Sciatic nerve (tissue), 2 donors: ENCODE measurements around the gene RNF38. TPM values are rescaled to one million over a fixed set of nuclear protein-coding genes. Genes with fewer than 3 reads are reported as not detected.
"Not testable (repeated sequence)": the region's sequence is repeated elsewhere in the genome, so short reads cannot be mapped to it uniquely, and the experiment has no call there.

Experiments
- ATAC-seq: fragments of 200-7000 bp; cut with Tn5 transposase; one replicate; pipeline ENCODE4 v1.9.1; 2020; ENCODE audit warnings: mild to moderate bottlenecking, moderate library complexity
- DNase-seq: peaks from one replicate; pipeline ENCODE4 v3.0.0-alpha.2; 2020; ENCODE audit warnings: low spot score
- intact Hi-C: fragments of 100-400 bp; cut with DNase I; formaldehyde crosslinking; loops from one replicate; pipeline ENCODE4 v1.14.2; 2022
- total RNA-seq: library from RNA; stranded (reverse); fragmentation: NEBNext Ultra II Directional; extraction: Animal tissue kit (Norgen Biotek cat#: 25700); gene quantifications from one replicate; pipeline ENCODE4 v1.2.1, GENCODE V29; 2021
- donor health status: DM: no; HTN: no; CAD: no.
- donor health status: DM: no; HTN: no; CAD: no.

The RNF38 gene
- total RNA-seq, 1 donor from 2014 or later, result 59.5 TPM

DNA sequence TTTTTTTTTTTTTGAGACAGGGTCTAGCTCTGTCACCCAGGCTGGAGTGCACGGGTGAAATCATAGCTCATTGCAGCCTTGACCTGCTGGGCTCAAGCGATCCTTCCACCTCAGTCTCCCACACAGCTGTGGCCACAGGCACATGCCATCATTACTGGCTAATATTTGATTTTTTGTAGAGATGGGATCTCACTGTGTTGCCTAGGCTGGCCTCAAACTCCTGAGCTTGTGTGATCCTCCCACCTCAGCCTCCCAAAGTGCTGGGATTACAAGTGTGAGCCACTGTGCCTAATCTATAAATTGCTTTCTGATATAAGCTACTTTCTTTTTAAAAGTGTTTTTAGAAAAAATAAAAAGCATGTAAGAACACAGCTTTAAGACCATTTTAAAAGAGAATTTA, 85.3 kb downstream of the RNF38 start:
- ATAC-seq (no peak), DNase-seq (no peak)
- intact Hi-C loops, result no loop called here

DNA sequence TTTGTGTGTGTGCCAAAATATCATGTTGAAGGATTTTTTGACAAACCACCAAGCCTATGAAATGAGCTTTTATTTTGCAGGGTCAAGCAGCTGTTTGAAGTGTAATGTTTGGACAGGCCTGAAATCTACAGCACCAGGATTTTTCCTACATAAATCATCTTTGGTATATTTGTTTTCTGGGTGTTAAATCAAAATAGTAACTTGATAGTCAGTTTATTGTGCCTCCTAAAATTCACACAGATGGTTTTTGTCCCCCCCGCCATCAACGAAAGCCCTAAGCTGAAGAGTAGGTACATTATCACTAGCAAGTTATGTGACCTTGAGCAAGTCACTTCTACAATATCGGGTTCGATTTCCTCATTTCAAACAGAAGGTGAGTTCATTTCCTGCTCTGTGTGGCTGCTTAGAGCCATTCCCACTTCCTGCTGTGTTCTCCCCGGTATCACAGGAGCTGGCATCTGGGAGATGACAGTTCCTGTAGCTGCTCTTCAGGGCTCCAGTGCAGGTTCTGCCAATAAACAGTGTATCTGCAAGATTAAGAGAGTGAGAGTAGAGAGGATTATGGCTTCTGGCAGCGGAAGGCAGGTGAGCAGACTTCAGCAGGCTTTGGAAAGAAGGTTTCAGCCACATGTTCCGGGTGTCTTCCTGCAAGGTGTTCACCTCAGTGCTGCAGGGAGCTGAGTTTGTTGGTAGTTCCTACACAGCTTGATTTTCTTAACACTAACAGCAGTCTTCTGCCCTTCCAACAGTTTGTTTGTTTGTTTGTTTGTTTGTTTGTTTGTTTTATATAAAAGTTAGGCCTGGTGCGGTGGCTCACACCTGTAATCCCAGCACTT, 93.4 kb downstream of the RNF38 start:
- no peak for DNase-seq
- ATAC-seq, result no peak
- intact Hi-C loops, result no loop called here

DNA sequence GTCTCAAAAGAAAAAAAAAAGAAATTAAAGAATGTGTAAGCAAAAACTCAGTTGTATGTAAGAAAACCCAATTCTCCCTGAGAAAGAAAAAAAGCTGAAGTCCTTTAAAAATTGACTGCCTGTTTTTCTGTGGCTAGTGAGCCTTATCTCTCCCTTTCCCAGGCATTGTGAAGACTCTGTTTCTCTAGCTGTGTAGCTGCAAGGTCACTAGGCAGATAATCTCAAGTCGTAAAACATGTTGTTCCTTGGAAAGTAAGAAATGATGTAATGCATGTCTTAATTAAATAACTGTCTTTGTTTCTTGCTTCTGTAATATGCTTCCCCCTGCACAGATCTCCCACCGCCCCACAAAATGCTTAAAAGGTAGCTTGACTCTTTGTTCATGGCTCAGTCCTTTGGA, 95.7 kb downstream of the RNF38 start:
- ATAC-seq, intact Hi-C loops, DNase-seq: not testable (repeated sequence)

DNA sequence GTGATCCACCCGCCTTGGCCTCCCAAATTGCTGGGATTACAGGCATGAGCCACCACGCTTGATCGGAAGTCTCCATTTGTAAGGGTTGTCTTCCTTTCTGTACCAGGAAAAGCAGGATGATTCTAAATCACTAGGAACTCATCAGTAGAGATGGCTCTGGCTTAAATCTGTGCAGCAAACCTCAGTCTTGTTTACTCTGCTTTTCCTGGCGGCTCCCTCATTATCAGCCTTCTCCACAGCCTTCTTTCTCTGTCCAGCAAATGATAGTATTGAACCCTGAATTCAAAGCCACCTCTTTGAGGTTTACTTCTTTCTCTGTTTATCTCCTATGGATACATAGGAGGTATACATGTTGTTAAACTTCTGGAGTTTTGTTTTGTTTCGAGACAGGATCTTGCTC, 98.8 kb downstream of the RNF38 start:
- DNase-seq, result no peak
- intact Hi-C loops, result no loop called here
- no peak for ATAC-seq

DNA sequence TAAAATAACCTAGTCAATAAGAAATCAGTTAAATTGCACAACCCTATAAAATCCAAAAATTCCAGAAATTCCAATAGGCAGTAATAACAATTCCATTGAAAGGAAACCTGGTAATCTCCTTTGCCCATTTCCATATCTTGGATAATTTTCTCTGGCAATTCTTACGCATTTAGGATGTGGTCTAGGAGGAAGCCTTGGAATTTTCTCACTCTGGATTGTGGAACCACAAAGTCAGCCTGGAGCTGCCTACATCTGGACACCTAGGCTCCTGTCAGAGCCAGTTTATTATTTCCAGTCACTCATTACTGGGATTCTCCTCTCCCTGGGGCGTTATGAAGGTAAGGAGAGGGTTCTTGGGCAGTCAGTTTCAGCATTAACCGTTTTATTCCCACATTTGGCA, 101.5 kb downstream of the RNF38 start:
- ATAC-seq (no peak), DNase-seq (no peak)
- intact Hi-C loops, result no loop called here

DNA sequence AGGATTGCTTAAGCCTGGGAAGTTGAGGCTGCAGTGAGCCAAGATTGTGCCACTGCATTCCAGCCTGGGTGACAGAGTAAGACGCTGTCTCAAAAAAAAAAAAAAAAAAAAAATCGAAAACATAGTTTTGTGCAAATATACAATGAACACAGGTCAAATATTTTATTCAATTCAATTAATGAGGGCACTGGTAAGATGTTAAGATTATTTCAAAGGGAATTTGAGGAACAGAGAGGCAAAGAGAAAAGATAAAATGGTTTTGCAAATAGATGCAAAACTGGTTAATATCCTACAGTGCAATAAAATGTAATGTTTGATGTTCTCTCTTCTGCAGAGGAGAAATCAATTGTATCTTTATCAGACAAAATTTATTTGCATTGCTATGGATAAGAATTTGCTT, 102.3 kb downstream of the RNF38 start:
- DNase-seq (no peak), ATAC-seq (no peak)
- intact Hi-C loops, result no loop called here

DNA sequence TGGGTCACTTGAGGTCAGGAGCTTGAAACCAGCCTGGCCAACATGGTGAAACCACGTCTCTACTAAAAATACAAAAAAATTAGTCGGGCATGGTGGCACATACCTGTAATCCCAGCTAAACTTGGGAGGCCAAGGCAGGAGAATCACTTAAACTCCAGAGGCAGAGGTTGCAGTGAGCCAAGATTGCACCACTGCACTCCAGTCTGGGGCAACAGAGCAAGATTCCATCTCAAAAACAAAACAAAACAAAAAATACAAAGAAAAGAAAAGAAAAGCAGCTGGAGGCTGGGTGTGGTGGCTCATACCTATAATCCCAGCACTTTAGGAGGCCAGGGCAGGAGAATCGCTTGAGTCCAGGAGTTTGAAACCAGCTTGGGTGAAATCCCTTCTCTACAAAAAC, 105.1 kb downstream of the RNF38 start:
- DNase-seq, intact Hi-C loops, ATAC-seq: not testable (repeated sequence)

DNA sequence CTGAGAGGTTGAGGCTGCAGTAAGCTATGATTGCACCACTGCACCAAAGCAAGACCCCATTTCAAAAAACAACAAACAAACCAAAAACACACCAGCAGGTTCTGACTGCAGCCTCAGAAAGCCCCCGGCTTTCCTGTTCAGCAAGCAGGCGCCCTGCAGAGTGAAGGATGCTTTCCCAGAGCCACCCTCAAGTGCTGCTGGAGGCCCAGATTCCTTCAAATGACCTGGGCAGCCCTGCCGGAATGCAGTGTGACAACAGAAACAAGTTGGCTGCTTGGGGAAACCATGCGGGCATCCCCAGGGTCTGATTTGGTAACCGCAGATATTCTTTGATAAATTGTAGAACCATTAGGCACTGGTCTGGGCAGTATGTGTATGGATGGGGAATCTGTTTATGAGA, 106.2 kb downstream of the RNF38 start:
- ATAC-seq (no peak), DNase-seq (no peak)
- intact Hi-C loops, result no loop called here

DNA sequence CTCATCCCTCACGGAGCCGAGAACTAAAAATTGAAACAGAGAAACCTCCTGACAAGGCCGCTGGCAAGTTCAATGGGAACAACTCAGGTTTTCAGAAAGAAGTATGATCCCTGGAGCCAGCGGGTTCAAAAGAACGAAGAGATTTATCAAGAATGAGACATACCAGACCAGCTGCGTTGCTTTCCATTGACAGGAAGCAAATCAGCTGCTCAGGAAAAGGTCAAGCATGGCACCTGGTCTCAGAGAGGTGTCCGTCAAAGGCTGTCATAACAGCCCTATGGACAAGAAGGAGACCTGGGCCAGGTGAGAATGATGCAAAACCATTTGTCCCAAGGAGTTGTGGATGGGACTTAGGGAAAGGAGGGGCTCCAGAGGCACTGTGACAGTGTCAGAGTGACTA, 106.9 kb downstream of the RNF38 start:
- no peak for DNase-seq
- ATAC-seq, result no peak
- intact Hi-C loops, result no loop called here

DNA sequence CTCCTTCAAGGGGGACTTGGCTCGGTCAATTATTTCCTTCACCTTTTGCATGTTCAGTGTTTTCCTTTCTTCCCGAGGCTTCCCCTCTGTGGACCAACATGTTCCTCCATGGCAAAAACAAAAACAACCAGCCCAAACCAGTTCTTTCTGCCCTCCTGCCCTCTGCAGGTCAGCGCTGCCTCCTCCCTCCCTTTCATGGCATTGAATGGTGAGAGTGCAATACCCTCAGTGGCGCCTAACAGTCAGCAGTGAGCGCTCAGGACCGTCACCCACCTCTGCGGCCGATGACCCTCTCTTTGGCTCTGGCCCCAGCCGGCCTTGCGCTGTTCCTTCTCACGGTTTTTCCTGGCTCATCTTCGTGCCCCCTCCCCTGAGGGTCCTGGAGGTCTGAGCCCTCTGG, 107.4 kb downstream of the RNF38 start:
- intact Hi-C loops, result no loop called here
- ATAC-seq, result no peak
- no peak for DNase-seq

DNA sequence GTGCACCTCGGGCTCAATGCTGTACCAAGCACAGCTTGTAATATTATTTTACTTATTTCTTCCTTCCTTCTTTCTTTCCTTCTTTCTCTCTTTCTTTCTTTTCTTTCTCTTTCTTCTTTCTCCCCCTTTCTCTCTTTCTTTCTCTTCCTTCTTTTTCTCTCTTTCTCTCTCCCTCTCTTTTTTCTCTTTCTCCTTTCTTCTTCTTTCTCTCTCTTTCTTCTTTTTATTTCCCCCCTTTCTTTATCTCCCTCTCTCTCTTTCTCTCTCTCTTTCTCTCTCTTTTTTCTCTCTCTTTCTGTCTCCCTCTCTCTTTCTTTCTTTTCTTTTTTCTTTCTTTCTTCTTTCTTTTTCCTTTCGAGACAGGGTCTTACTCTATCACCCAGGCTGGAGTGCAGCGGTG, 109.1 kb downstream of the RNF38 start:
- ATAC-seq, result no peak
- intact Hi-C loops, result no loop called here
- DNase-seq, result no peak

DNA sequence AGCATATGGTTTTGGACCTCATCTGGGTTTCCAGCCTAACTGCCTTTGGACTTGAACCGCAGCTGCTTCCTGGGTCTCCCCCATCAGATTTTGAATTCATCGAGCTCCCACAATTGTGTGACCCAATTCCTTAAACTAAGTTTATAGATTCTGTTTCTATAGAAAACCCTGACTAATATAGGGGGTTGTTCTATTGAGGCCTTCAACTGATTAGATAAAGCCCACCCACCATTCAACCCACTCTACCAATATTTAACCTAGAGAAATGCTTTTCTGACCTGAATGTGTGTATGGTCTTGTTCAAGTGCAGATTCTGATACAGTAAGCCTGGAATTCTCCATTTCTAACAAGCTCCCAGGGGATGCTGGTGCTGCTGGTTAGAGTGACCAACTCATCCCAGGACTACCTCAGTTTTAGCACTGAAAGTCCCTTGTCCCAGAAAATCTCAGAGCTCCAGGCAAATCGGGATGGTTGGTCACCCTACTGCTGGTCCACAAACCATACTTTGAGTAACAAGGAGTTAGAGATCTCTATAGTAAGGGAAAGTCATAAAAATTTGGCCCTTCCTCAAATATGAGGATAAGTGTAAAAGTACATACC, 110.1 kb downstream of the RNF38 start:
- DNase-seq (no peak), ATAC-seq (no peak)
- intact Hi-C loops, result no loop called here

DNA sequence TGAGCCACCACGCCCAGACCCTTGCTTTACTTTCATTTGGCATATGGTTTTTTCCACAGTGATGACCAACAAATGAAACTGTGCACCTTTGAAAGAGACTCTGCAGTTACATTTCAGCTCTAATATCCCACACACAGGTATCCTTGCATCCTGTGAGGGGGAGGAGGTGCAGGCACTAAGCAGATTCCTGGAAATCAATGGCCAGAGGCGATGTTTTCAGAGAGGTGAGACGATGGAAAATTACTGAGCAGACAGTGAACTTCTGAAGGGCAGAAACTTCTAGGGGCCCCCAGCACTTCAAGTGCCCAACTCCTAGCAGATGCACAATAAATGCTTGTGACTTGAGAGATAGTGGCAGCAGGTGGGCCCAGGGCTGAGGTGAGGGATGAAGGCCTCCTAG, 112.0 kb downstream of the RNF38 start:
- ATAC-seq, result no peak
- intact Hi-C loops, result no loop called here
- no peak for DNase-seq

Other genes with a start within 250 kb of the RNF38 start
- gene CCIN, start 230.9 kb downstream of the RNF38 start, total RNA-seq, result not detected
- 103 TPM for gene CLTA, start 209.3 kb downstream of the RNF38 start, total RNA-seq
- gene GNE, start 141.8 kb downstream of the RNF38 start, total RNA-seq, result 26.0 TPM
- gene MELK, start 172.6 kb upstream of the RNF38 start, total RNA-seq, result 0.49 TPM